Sigmoid colon (tissue), 7 donors: ENCODE data around the gene ZP1. TPM values are rescaled to one million over a fixed set of nuclear protein-coding genes. Genes with fewer than 3 reads are reported as not detected.

ENCODE experiments used
- DNase-seq: peaks from one replicate; pipeline ENCODE4 v3.0.0-alpha.2; 2019
- H3K27ac ChIP-seq, 4 donors: fragments of 200-600 bp; sonication (generic); one replicate each; pipeline ENCODE4 v1.5.1; 2016 to 2019; ENCODE audit warnings: mild to moderate bottlenecking in 1 of 4
- H3K27me3 ChIP-seq, 3 donors: fragments of 200-600 bp; sonication (generic); one replicate each; pipeline ENCODE4 v1.5.1; 2019; ENCODE audit warnings: mild to moderate bottlenecking in 1 of 3
- H3K36me3 ChIP-seq, 4 donors: fragments of 200-600 bp; sonication (generic); one replicate each; pipeline ENCODE4 v1.5.1; 2016 to 2019
- H3K4me1 ChIP-seq, 4 donors: fragments of 200-600 bp; sonication (generic); one replicate each; pipeline ENCODE4 v1.5.1; 2017 to 2019
- H3K4me3 ChIP-seq, 4 donors: fragments of 200-600 bp; sonication (generic); one replicate each; pipeline ENCODE4 v1.5.1; 2017 to 2019; ENCODE audit warnings: mild to moderate bottlenecking in 2 of 4, moderate library complexity in 1 of 4
- H3K9me3 ChIP-seq, 4 donors: fragments of 200-600 bp in 3 of 4; sonication (generic) in 3 of 4; one replicate each; pipeline versions ENCODE4 v1.5.1 to v1.6.1; 2013 to 2019
- CTCF ChIP-seq, 4 experiments: fragments of 450-650 bp in 3 of 4; fragments of 200-600 bp in 1 of 4; IDR thresholded peaks; one replicate each; pipeline ENCODE4 v1.5.1; 2016 to 2019; ENCODE audit warnings: antibody characterized with exemption in 4 of 4, mild to moderate bottlenecking in 3 of 4, moderate library complexity in 2 of 4
- EP300 ChIP-seq, 4 donors: sonication (generic); formaldehyde crosslinking; IDR thresholded peaks; one replicate each; pipeline ENCODE4 v1.6.1; 2017; ENCODE audit warnings: antibody characterized with exemption in 4 of 4
- POLR2A ChIP-seq, 2 donors: fragments of 450-650 bp; IDR thresholded peaks; one replicate each; pipeline ENCODE4 v1.6.1; 2016; ENCODE audit warnings: antibody characterized with exemption in 2 of 2, mild to moderate bottlenecking in 2 of 2, moderate library complexity in 2 of 2
- POLR2AphosphoS5 ChIP-seq, 4 donors: sonication (generic); formaldehyde crosslinking; IDR thresholded peaks; one replicate each; pipeline ENCODE4 v1.6.1; 2017; ENCODE audit warnings: antibody characterized with exemption in 4 of 4
- WGBS, 2 donors: extraction: QIAGEN DNeasy Blood & Tissue Kit; methylation state at CpG; one replicate each; pipeline ENCODE4 v1.1.7; 2013; 5-methylcytosine and 5-hydroxymethylcytosine counted together
- intact Hi-C: fragments of 100-400 bp; cut with DNase I; formaldehyde crosslinking; loops from one replicate; pipeline ENCODE4 v1.15.1; 2023
- polyA plus RNA-seq, 3 donors: library from polyadenylated mRNA; stranded (reverse); fragments of 200-250 nt; gene quantifications; one replicate each; pipeline ENCODE4 v1.2.3, GENCODE V29; 2013
- total RNA-seq, 4 donors: library from RNA; depleted of rRNA; stranded (reverse); fragments of >200 nt; gene quantifications; one replicate each; pipeline ENCODE4 v1.1.0, GENCODE V29; 2016
- donor health status: healthy with polysubstance abuse.
- donor health status: Bipolar disorder and iron deficiency.
- donor health status: healthy.

ZP1 gene
- total and polyA plus RNA-seq, 7 donors = 0.15 TPM; not detected in 6

- H3K36me3 ChIP-seq = peaks cover 26 to 38% (median 30%) of the 10 kb centered on the region in 4 donors
- no peak overlapping the region for H3K27ac ChIP-seq
- H3K27me3 ChIP-seq = no peaks in the 10 kb centered on the region
- no peak for DNase-seq
- WGBS, 2 donors = 94 to 97% methylated on average over 4 of the region's 4 CpGs
- H3K9me3 ChIP-seq = no peaks in the 10 kb centered on the region
- intact Hi-C loops = loop anchor here (10.0 kb wide), 2 partner anchors 1056 to 1364 kb away; no protein-coding TSS in a partner anchor
- no peak overlapping the region for H3K4me3 ChIP-seq
- H3K4me1 ChIP-seq = peaks cover 0 to 44% (median 33%) of the 10 kb centered on the region in 4 donors
- TF ChIP-seq POLR2AphosphoS5 (IDR thresholded peaks at IDR 0.05) (no peak), EP300 (IDR thresholded peaks at IDR 0.05) (no peak), POLR2A (IDR thresholded peaks at IDR 0.05) (no peak), CTCF (IDR thresholded peaks at IDR 0.05) (no peak)
These were observed 51.1 kb downstream of the ZP1 start for GRCh38 chr11:60918251-60918938.

GRCh38 chr11:60918939-60919265 lies 51.6 kb downstream of the ZP1 start:
- no peaks in the 10 kb centered on the region for H3K9me3 ChIP-seq
- H3K4me1 ChIP-seq = peaks cover 0 to 46% (median 36%) of the 10 kb centered on the region in 4 donors
- intact Hi-C loops = loop anchor here (10.0 kb wide), 2 partner anchors 1056 to 1364 kb away; no protein-coding TSS in a partner anchor
- WGBS, 2 donors = 57 to 64% methylated on average over 2 of the region's 2 CpGs
- no peak overlapping the region for H3K4me3 ChIP-seq
- peaks cover 26 to 41% (median 30%) of the 10 kb centered on the region in 4 donors for H3K36me3 ChIP-seq
- H3K27me3 ChIP-seq = peaks cover 0 to 4% (median 0%) of the 10 kb centered on the region in 3 donors
- no peak for TF ChIP-seq POLR2A (IDR thresholded peaks at IDR 0.05)
- no peak for TF ChIP-seq POLR2AphosphoS5 (IDR thresholded peaks at IDR 0.05)
- TF ChIP-seq CTCF (IDR thresholded peaks at IDR 0.05) = no peak
- TF ChIP-seq EP300 (IDR thresholded peaks at IDR 0.05) = no peak
- no peak overlapping the region for H3K27ac ChIP-seq
- DNase-seq = no peak

GRCh38 chr11:60919320-60919719 lies 52.0 kb downstream of the ZP1 start:
- intact Hi-C loops = loop anchor here (10.0 kb wide), 2 partner anchors 1055 to 1365 kb away; no protein-coding TSS in a partner anchor
- peaks cover 26 to 41% (median 30%) of the 10 kb centered on the region in 4 donors for H3K36me3 ChIP-seq
- WGBS, 2 donors = 75 to 94% methylated on average over 1 of the region's 1 CpG
- H3K27me3 ChIP-seq = peaks cover 0 to 8% (median 0%) of the 10 kb centered on the region in 3 donors
- H3K4me3 ChIP-seq = no peak overlapping the region
- H3K27ac ChIP-seq = no peak overlapping the region
- TF ChIP-seq EP300 (IDR thresholded peaks at IDR 0.05) (no peak), POLR2AphosphoS5 (IDR thresholded peaks at IDR 0.05) (no peak)
- H3K9me3 ChIP-seq = no peaks in the 10 kb centered on the region
- DNase-seq = no peak
- peaks cover 0 to 50% (median 39%) of the 10 kb centered on the region in 4 donors for H3K4me1 ChIP-seq

GRCh38 chr11:60919956-60920355 lies 52.6 kb downstream of the ZP1 start:
- intact Hi-C loops = loop anchor here (10.0 kb wide), 2 partner anchors 1055 to 1365 kb away; no protein-coding TSS in a partner anchor
- H3K27ac ChIP-seq = no peak overlapping the region
- peaks cover 26 to 41% (median 30%) of the 10 kb centered on the region in 4 donors for H3K36me3 ChIP-seq
- no peak for DNase-seq
- no peak overlapping the region for H3K4me3 ChIP-seq
- 70 to 80% methylated on average over 2 of the region's 2 CpGs for WGBS, 2 donors
- H3K4me1 ChIP-seq = peaks cover 0 to 52% (median 44%) of the 10 kb centered on the region in 4 donors
- H3K27me3 ChIP-seq = peaks cover 6 to 14% (median 6%) of the 10 kb centered on the region in 3 donors
- no peak for TF ChIP-seq POLR2A (IDR thresholded peaks at IDR 0.05)
- no peak for TF ChIP-seq CTCF (IDR thresholded peaks at IDR 0.05)
- TF ChIP-seq EP300 (IDR thresholded peaks at IDR 0.05) = no peak
- TF ChIP-seq POLR2AphosphoS5 (IDR thresholded peaks at IDR 0.05) = no peak
- H3K9me3 ChIP-seq = no peaks in the 10 kb centered on the region

- intact Hi-C loops = no loop called here
- H3K4me3 ChIP-seq = no peak overlapping the region
- DNase-seq = no peak
- WGBS, 2 donors = 94 to 95% methylated on average over 11 of the region's 11 CpGs
- TF ChIP-seq POLR2AphosphoS5 (IDR thresholded peaks at IDR 0.05) (no peak), EP300 (IDR thresholded peaks at IDR 0.05) (no peak), CTCF (IDR thresholded peaks at IDR 0.05) (no peak), POLR2A (IDR thresholded peaks at IDR 0.05) (no peak)
- peaks cover 10 to 22% (median 10%) of the 10 kb centered on the region in 3 donors for H3K27me3 ChIP-seq
- H3K4me1 ChIP-seq = peaks cover 0 to 45% (median 36%) of the 10 kb centered on the region in 4 donors
- no peak overlapping the region for H3K27ac ChIP-seq
- peaks cover 26 to 41% (median 30%) of the 10 kb centered on the region in 4 donors for H3K36me3 ChIP-seq
- H3K9me3 ChIP-seq = no peaks in the 10 kb centered on the region
These were observed 53.9 kb downstream of the ZP1 start for GRCh38 chr11:60921259-60921658.
